Stimulated activated CD8-positive, alpha-beta memory T cell treated with anti-CD3 and anti-CD28 coated beads, Interleukin-7, amount 100 ng/mL, for 4 hours (primary cell): ENCODE data around the gene SPEM2.
"Not testable (repeated sequence)": the region's sequence is repeated elsewhere in the genome, so short reads cannot be mapped to it uniquely, and the experiment has no call there.

ENCODE experiments used
- DNase-seq, 2 donors: peaks; one replicate each; pipeline ENCODE4 v3.0.0-alpha.2; 2020; ENCODE audit warnings: low read depth in 2 of 2

SPEM2 gene

DNA sequence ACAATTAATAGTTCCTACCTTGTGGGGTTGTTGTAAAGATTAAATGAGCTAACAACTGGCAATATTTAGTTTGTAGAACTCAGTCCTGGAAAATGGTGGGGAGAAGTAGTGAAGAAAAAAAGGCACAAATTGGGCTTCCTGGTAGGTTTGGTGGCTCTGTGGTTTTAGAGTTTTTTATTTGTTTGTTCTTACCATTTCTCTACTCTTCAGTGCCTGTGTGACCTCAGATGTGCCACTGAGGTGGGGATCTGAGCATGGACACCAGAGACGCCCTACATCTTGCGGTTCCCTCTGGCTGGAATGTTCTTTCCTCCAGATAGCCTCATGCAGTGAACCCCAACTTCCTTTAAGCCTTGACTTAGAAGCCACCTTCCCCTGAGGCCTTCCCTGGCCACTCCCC, 46.3 kb downstream of the SPEM2 start:
- DNase-seq = no peak

DNA sequence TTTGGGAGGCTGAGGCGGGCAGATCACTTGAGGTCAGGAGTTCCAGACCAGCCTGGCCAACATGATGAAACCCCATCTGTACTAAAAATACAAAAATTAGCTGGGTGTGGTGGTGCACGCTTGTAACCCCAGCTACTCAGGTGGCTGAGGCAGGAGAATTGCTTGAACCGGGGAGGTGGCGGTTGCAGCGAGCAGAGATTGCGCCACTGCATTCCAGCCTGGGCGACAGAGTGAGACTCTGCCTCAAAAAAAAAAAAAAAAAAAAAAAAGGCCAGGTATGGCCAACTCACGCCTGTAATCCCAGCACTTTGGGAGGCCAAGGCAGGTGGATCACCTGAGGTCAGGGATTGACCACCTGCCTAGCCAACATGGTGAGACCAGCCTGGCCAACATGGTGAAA, 49.4 kb downstream of the SPEM2 start:
- not testable (repeated sequence) for DNase-seq

DNA sequence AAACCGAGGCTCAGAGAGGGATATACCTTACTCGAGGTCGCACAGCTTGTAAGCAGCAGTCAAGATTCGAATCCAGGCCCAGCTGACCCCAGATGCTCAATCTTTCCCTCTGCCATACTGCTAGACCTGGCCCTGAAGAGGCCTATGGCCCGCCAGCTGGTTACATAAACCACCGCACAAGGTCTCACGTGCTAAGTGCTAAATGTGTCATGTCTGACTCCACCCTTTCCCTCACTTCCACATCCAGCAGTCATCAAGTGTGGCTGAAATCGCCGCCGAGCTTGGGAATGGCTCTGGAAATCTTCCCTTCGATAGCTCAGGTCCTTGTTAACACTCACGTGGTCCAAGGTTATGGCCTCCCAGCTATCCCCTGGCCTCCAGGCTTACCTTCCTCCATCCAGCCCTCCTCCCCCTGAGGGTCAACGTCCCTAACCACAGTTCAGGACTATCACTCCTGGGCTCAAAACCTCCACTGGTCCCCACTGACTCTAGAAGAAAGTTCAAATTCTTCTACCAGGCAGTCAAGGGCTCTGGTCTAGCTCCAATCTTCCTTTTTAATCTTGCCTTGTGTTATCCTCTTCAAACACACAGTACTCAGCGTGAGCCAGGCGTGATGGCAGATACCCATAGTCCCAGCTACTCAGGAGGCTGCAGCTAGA, 50.5 kb downstream of the SPEM2 start:
- no peak for DNase-seq

DNA sequence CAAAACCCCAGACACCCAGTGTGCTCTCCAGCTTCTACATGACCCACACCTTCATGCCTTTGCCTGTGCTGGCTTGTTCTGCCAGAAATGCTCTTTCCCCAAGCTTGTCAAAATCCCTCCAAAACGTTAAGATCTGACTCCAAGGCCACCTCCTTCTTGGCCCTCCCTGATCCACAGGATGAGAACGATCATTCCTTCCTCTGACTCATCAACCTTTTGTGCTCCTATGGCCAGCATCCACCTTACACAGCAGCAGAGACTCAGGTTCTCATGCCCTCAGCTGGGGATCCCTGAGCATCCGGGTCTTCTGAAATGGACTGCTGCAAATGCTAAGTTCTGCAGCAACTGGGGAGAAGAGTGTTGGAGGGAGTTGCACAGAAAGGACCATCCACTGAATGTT, 51.1 kb downstream of the SPEM2 start:
- DNase-seq = no peak

DNA sequence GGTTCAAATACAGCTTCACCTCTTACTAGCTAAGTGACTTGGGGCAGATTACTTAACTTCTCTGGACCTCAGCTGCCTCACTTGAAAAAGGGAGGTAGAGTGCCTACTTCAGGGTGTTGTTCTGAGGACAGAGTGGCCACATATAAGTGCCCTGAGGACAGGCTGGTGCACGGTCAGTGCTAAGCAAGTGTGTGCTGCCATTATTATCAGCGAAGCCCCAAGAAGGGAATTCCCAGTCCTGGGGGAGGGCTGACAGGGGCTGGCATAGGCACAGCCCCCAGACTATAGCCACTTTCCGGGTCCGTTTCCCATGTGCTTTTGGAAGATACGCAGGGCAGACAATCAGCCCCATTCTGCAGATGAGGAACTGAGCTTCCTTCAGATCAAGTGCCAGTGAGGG, 51.5 kb downstream of the SPEM2 start:
- DNase-seq = no peak
